GM18951 (cell line): ENCODE results near the gene ACAA1.

Experiments used
- POLR2A ChIP-seq: IDR thresholded peaks from 4 replicates; pipeline ENCODE4 v1.6.1; 2011; ENCODE audit warnings: mild to moderate bottlenecking; ENCODE audit not compliant: insufficient read length, insufficient read depth; ENCODE audit errors: extremely low read depth
- in situ Hi-C: fragments of 300-500 bp; cut with MboI; formaldehyde crosslinking; loops from one replicate; pipeline ENCODE4 v1.12.0; 2022; ENCODE audit warnings: low sequenced_read_pairs, mixed read lengths, inconsistent platforms; ENCODE audit not compliant: unreplicated experiment

ACAA1 gene

GRCh38 chr3:38149708-38150107 lies 12.8 kb upstream of the ACAA1 start:
- TF ChIP-seq POLR2A: no peak
- in situ Hi-C loops: no loop called here

GRCh38 chr3:38148311-38148882 lies 11.5 kb upstream of the ACAA1 start:
- TF ChIP-seq POLR2A: no peak
- in situ Hi-C loops: no loop called here

DNA sequence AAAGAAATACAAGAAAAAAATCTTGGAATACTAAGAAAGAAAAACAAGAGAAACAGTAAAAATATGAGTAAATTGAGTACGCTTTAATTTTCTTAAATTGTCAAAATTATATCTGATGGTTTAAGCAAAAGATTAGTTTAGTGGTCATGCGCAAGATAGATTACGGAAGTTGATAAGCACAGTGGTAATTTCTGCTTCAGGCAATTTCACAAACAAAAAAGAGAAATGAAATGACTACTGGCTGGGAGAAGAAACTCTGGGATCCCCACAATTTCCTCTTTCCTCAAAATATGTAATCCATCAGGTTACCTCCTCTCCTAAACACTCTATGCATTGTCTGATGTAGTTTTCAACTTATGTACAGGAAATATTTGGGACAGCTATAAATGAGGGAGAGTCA lies 10.5 kb upstream of the ACAA1 start:
- TF ChIP-seq POLR2A: no peak
- in situ Hi-C loops: no loop called here

- no peak for TF ChIP-seq POLR2A
- in situ Hi-C loops: no loop called here
These were observed 9.6 kb upstream of the ACAA1 start for GRCh38 chr3:38146504-38146903.

GRCh38 chr3:38143511-38143910 lies 6.6 kb upstream of the ACAA1 start:
- TF ChIP-seq POLR2A: no peak
- in situ Hi-C loops: no loop called here

DNA sequence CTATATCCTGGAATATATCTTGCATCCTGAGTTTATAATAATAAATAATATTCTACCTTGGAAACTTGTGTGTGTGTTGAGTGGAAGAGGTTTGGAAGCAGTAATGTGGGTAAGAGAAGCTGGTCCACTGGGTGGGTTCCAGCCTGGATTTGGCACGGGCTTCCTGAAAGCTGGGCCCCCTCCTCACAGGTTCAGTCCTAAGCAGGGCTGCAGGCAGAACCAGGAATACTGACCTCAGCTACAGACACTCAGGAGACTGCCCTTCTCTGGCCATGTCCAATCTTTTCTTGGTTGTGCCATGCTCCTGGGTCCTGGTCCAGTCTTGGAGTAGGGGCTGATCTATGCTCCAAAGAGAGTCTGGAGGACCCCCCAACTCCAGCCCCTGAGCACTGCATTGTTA lies 6.0 kb upstream of the ACAA1 start:
- in situ Hi-C loops: no loop called here
- TF ChIP-seq POLR2A: no peak

DNA sequence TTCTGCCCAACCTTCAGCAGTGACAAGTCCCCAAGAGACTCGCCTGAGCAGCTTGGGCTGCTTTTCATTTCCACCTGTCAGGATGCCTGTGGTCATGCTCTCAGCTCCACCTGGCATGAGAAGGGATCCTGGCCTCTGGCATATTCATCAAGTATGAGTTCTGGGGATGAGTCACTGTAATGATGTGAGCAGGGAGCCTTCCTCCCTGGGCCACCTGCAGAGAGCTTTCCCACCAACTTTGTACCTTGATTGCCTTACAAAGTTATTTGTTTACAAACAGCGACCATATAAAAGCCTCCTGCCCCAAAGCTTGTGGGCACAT lies 5.0 kb upstream of the ACAA1 start:
- in situ Hi-C loops: no loop called here
- TF ChIP-seq POLR2A: no peak

GRCh38 chr3:38141173-38141951 lies 4.4 kb upstream of the ACAA1 start:
- in situ Hi-C loops: no loop called here
- no peak for TF ChIP-seq POLR2A

DNA sequence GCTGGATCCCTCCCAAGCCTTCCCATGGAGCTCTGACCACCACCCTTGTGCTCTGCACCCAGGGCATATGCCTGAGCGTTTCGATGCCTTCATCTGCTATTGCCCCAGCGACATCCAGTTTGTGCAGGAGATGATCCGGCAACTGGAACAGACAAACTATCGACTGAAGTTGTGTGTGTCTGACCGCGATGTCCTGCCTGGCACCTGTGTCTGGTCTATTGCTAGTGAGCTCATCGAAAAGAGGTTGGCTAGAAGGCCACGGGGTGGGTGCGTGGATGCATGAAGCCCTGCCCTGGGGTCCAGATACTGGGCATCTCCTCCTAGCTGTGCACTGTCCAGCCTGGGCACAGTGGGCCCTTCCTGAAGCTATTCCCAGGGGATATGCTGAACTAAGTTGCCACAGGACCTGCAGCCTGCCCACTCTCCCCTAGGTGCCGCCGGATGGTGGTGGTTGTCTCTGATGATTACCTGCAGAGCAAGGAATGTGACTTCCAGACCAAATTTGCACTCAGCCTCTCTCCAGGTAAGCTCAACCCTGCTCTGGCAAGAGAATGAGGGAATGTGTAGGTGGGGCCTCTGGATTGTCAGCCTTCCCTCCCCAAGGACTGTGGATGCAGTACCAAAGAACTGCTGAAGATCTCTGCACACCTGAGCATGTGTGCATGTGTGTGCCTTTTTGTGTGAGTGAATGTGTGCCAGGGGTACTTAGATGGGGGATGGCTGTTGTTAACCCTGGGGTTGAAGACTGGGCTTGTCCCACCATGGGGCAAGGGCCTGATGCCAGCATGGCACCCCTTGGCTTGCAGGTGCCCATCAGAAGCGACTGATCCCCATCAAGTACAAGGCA lies 3.6 kb upstream of the ACAA1 start:
- in situ Hi-C loops: no loop called here

DNA sequence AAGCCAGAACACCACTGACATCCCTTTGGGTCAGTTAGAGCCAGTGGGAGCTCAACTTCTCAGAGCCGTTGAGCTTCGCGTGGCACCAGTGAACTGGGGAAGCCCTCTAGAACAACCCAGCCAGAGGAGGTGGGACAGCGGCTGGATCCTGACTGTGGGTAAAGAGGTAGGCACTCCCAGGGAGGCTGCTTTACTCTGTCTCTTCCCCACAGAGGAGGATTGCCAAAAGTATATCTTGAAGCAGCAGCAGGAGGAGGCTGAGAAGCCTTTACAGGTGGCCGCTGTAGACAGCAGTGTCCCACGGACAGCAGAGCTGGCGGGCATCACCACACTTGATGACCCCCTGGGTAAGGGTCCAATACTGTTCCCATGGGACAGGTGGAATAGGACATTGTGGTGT lies 2.7 kb upstream of the ACAA1 start:
- in situ Hi-C loops: no loop called here
- TF ChIP-seq POLR2A: no peak

More for the DNA sequence above, 3.6 kb upstream of the ACAA1 start:
- TF ChIP-seq POLR2A: no peak

- TF ChIP-seq POLR2A: no peak
- in situ Hi-C loops: no loop called here
These were observed 2.3 kb upstream of the ACAA1 start for GRCh38 chr3:38139191-38139590.

- in situ Hi-C loops: no loop called here
- TF ChIP-seq POLR2A: peak; percentile 96
These were observed 1.6 kb upstream of the ACAA1 start, which contains the start of gene MYD88 for GRCh38 chr3:38138349-38139190. MYD88 (plus strand) TSS chr3:38138661; CDS start chr3:38138701, 40 bp downstream.
